ENCODE data around the gene TMEM132A.

TMEM132A gene

GRCh38 chr11:60923326-60923725 lies 934 bp upstream of the TMEM132A start:
- no peak for DNase-seq

- no peak for DNase-seq
These were observed 505 bp upstream of the TMEM132A start for GRCh38 chr11:60923800-60924109.

- no peak for DNase-seq
These were observed 920 bp downstream of the TMEM132A start for GRCh38 chr11:60924906-60925853.

DNA sequence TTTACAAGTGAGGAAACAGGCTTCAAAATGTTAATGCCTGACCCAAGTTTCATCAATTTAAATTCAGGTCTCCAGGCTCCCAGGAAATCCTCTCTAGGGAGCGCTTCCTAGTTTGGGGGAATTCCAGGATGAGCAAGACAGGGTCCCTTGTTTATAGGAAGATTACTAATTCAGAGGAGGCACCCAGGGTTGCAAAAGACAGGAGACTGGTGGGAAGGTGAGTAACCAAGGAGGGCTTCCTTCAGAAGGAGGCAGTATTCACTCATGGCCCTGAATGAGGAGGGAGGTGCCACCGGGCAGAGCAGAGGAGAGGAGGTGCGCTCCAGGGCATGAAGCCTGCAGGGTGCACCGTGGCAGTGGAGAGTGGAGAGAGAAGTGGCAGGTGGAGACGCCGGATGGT lies 1.6 kb downstream of the TMEM132A start:
- DNase-seq, result no peak

- DNase-seq, result no peak
These were observed 2.2 kb downstream of the TMEM132A start for GRCh38 chr11:60926500-60926899.

DNA sequence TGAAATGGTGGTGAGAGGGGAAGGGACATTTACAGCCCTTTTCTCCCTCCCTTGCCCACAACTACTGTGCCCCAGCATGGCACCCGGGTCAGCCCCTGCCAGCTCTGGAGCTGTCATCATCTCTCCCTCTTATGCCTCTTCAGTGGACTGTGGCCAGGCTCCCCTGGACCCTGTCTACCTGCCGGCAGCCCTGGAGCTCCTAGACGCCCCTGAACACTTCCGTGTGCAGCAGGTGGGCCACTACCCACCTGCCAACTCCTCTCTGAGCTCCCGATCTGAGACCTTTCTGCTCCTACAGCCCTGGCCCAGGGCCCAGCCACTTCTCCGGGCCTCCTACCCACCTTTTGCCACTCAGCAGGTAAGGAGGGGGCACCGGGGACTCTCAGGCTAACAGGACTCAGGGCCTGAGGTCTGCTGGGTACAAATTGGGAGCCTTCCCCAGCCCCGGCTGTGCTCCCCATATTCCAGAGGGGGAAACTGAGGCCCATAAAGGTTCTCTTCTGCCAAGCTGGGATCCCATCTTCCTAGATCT lies 2.9 kb downstream of the TMEM132A start:
- DNase-seq, result no peak

GRCh38 chr11:60927600-60927999 lies 3.3 kb downstream of the TMEM132A start:
- no peak for DNase-seq

DNA sequence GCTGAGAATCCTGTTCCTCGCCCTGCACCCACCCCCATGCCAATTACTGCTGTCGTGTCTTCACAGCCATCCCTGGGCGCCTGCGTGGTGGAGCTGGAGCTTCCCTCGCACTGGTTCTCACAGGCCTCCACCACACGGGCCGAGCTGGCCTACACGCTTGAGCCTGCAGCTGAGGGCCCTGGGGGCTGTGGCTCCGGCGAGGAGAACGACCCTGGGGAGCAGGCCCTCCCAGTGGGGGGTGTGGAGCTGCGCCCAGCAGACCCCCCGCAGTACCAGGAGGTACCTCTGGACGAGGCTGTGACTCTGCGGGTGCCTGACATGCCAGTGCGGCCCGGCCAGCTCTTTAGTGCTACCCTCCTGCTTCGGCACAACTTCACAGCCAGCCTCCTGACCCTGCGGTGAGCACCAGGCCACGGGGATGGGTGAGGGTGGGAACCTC lies 4.3 kb downstream of the TMEM132A start:
- no peak for DNase-seq

- DNase-seq, result no peak
These were observed 5.5 kb downstream of the TMEM132A start for GRCh38 chr11:60929764-60930163.

DNA sequence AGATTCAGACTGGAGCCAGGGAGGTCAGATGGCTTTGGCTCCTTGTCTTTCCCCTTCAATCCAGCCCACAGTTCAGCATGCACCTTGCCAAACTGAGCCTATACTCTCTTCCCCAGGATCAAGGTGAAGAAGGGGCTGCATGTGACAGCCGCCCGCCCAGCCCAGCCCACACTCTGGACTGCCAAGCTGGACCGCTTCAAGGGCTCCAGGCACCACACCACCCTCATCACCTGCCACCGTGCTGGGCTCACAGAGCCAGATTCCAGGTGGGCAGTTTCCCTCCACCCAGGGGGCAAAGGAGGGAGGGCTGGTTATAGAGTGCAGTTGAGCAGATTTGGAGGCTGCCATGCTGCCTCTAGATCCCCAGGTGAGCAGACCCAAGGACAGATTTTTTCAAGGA lies 6.1 kb downstream of the TMEM132A start:
- no peak for DNase-seq

GRCh38 chr11:60931917-60932316 lies 7.7 kb downstream of the TMEM132A start:
- no peak for DNase-seq

DNA sequence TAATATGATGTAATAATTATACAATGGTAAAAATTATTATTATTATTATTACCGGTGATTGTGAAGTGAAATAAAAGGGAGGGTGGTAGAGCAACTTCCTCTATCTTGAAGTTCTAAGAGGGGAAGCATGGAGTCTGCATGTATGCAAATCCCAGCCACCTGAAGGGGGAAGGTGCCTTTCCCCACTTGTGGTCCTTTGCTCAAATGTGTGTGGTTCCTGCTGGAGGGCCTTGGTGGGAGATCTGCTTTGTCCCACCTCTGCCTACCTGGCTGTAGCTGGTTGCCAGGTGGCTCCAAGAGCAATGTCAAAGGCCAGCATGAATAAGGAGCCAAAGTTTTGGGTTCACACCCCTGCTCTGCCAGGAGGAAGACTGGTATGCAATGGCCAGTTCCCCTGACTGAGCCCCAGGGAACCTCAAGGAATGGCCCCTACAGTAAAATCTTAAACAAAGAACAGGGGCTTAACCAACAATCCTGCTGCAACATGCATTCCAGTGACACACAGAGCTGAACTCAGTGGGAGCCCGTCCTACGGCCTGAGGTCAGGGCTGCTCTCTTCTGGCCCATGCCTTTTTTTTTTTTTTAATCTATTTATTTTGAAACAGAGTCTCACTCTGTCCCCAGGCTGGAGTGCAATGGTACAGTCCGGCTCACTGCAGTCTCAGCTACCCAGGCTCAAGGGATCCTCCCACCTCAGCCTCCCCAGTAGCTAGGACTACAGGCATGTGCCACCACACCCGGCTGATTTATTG lies 8.5 kb downstream of the TMEM132A start:
- DNase-seq, result no peak

DNA sequence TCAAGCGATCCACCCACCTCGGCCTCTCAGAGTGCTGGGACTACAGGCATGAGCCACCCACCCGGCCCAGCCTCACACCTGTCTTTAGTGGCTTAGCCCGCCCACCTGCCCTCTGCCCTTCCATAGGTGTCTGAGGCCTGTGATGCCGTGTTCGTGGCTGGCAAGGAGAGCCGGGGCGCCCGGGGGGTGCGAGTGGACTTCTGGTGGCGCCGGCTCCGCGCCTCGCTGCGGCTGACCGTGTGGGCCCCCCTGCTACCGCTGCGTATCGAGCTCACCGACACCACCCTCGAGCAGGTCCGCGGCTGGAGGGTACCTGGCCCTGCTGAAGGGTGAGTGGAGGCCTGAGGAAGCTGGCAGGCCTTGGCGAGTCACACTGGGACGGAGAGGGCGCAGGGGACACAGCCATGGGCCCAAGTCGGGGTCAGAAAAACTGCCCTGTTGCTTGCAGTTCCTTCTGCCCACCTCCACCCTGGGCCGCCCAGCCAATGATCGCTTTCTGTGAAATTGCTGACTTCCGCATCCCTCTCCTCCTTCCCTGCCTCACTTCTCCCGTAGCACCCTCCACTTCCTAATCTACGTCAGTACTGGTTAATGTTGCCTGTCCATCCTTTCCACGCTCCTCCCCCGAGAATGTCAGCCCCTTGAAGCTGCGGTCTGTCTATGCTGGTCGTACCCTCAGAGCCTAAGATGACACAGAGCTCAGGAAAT lies 9.3 kb downstream of the TMEM132A start:
- DNase-seq, result no peak

DNA sequence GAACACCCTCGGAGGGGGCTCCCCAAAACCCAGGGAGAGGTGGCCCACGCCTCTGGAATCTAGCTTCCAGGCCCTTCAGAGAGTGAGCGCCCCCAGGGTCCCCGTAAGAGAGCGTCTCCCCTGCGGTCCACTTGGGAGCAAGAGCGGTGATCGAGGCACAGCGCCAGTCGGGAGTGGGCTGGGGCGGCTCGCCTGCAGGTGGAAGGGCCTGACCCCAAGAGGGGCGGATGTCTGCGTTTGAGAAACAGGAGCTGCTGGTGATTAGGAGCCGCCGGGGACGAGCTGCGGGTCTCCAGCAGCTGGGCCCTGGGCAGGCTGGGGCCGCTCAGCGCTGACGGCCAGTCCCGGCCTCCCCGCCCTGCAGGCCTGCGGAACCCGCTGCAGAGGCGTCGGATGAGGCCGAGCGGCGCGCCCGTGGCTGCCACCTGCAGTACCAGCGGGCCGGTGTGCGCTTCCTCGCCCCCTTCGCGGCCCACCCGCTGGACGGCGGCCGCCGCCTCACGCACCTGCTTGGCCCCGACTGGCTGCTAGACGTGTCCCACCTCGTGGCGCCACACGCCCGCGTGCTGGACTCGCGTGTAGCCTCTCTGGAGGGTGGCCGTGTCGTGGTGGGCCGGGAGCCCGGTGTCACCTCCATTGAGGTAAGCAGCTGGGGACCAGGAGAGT lies 10.0 kb downstream of the TMEM132A start:
- DNase-seq, result no peak

DNA sequence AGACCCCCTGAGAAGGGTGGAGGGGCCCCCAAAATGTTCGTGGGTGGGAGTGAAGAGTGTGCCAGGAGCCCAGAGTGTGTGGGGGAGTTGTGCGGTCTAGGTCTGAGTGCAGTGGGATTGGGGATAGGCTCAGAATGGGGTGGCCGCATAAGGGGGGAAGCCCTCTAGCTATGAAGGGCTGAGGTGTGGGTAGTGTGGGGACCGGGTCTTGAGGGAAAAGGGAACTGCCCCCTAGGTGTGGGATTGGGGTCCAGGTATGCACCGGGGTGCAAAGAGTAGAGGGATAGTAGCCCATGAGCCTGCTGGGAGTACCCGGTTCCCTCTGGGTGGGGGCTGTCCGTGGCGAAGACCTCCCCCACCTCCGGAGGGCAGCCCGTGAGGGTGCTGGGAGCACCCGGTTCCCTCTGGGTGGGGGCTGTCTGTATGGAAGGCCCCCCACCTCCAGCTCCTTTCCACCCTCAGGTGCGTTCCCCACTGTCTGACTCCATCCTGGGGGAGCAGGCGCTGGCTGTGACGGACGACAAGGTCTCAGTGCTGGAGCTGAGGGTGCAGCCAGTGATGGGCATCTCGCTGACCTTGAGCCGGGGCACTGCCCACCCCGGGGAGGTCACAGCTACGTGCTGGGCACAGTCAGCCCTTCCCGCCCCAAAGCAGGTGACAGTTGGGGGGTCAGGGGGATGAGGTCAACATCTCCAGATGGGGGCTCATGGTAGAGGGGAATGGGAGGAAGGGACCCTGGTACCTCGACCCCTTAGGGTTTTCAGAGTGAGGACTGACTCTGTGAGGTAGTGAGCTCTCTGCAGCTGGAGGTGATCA lies 10.7 kb downstream of the TMEM132A start:
- no peak for DNase-seq

- no peak for DNase-seq
These were observed 11.6 kb downstream of the TMEM132A start for GRCh38 chr11:60935676-60936442.

DNA sequence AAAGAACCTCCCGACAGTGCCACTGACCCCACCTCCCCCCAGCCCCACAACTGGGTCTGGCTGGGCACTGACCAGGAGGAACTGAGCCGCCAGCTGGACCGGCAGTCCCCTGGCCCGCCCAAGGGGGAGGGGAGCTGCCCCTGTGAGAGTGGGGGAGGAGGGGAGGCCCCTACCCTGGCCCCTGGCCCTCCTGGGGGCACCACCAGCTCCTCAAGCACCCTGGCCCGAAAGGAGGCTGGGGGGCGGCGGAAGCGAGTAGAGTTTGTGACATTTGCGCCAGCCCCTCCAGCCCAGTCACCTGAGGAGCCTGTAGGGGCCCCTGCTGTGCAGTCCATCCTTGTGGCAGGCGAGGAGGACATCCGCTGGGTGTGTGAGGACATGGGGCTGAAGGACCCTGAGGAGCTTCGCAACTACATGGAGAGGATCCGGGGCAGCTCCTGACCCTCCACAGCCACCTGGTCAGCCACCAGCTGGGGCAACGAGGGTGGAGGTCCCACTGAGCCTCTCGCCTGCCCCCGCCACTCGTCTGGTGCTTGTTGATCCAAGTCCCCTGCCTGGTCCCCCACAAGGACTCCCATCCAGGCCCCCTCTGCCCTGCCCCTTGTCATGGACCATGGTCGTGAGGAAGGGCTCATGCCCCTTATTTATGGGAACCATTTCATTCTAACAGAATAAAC lies 12.3 kb downstream of the TMEM132A start:
- DNase-seq, result no peak

DNA sequence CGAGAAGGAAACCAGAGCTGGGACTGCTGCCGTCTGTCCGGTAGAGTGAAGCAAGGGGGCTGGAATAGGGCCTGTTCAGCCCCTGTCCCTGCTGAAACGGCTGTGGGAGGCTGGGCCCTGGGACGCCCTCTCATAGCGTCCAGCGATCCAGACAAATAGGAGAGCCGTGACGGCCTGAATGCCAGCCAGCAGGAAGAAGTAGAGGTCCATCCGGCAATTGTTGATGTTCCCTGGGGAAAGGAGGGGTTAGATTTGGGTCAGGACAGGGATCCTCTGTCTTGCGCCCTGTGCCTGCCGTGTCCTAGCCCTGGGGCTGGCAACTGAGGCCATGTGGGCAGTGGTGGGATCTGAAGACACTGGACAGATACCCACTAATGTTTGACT lies 12.9 kb downstream of the TMEM132A start:
- no peak for DNase-seq

GRCh38 chr11:60937811-60938210 lies 13.6 kb downstream of the TMEM132A start:
- DNase-seq, result no peak

DNA sequence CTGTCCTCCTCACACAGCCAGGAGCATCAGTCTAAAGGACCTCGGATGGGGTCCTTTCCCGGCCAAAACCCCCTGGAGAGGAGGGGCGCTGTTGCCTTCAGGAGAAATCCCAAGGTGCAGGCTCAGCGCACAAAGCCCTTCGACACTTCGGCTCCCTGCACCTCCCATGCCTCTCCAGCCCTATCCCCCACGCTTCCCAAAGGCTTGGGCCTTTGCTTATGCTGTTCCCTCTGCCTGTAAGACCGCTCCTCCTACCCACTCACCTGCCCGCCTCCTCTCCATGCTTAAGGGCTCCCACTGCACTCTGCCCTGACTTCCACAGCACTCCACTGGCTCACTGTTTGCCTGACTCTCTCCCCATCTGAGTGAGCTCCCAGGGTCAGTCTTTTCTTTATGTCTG lies 14.2 kb downstream of the TMEM132A start:
- no peak for DNase-seq
